Trophoblast cell (in vitro differentiated cells and primary cell): Measurements from ENCODE around the gene RTF2.

Experiments used
- DNase-seq, 2 donors: peaks; one replicate each; pipeline ENCODE4 v3.0.0-alpha.2; 2016
- H2AFZ ChIP-seq: 2 replicates; pipeline ENCODE4 v1.6.1; 2013; ENCODE audit warnings: low read length, moderate library complexity, mild to moderate bottlenecking; ENCODE audit not compliant: insufficient read depth, poor library complexity
- H2AK5ac ChIP-seq: 2 replicates; pipeline ENCODE4 v1.6.1; 2013; ENCODE audit warnings: mild to moderate bottlenecking, low read length
- H2BK120ac ChIP-seq: 2 replicates; pipeline ENCODE4 v1.6.1; 2013; ENCODE audit warnings: low read length, mild to moderate bottlenecking, moderate library complexity; ENCODE audit not compliant: insufficient read depth, poor library complexity
- H2BK12ac ChIP-seq: 2 replicates; pipeline ENCODE4 v1.6.1; 2013; ENCODE audit warnings: mild to moderate bottlenecking, low read length, moderate library complexity
- H2BK5ac ChIP-seq: 2 replicates; pipeline ENCODE4 v1.6.1; 2013; ENCODE audit warnings: low read length, low read depth, moderate library complexity, mild to moderate bottlenecking; ENCODE audit not compliant: poor library complexity
- H3K14ac ChIP-seq: 2 replicates; pipeline ENCODE4 v1.6.1; 2013; ENCODE audit warnings: mild to moderate bottlenecking, low read length
- H3K18ac ChIP-seq: 2 replicates; pipeline ENCODE4 v1.6.1; 2013; ENCODE audit warnings: mild to moderate bottlenecking, low read length
- H3K23ac ChIP-seq: 2 replicates; pipeline ENCODE4 v1.6.1; 2013; ENCODE audit warnings: low read length
- H3K27ac ChIP-seq: 2 replicates; pipeline ENCODE4 v1.5.1; 2013; ENCODE audit warnings: low read depth, mild to moderate bottlenecking, inconsistent platforms, low read length, moderate library complexity
- H3K27me3 ChIP-seq: 2 replicates; pipeline ENCODE4 v1.6.1; 2013; ENCODE audit warnings: inconsistent platforms, mild to moderate bottlenecking, low read length, moderate library complexity; ENCODE audit not compliant: insufficient read depth
- H3K36me3 ChIP-seq, 2 experiments: 1 replicate in 1 of 2; 2 replicates in 1 of 2; pipeline ENCODE4 v1.6.1; 2013; ENCODE audit warnings: low read length in 2 of 2, mild to moderate bottlenecking in 2 of 2, moderate library complexity in 1 of 2; ENCODE audit not compliant: insufficient read depth in 2 of 2, control insufficient read depth in 1 of 2
- H3K4ac ChIP-seq: 2 replicates; pipeline ENCODE4 v1.6.1; 2013; ENCODE audit warnings: low read depth, mild to moderate bottlenecking, low read length, moderate library complexity
- H3K4me1 ChIP-seq, 2 experiments: 1 replicate in 1 of 2; 2 replicates in 1 of 2; pipeline ENCODE4 v1.6.1; 2013; ENCODE audit warnings: low read length in 2 of 2, mild to moderate bottlenecking in 2 of 2, moderate library complexity in 1 of 2; ENCODE audit not compliant: insufficient read depth in 2 of 2, control insufficient read depth in 1 of 2
- H3K4me2 ChIP-seq: 2 replicates; pipeline ENCODE4 v1.6.1; 2013; ENCODE audit warnings: inconsistent platforms, mild to moderate bottlenecking, low read length, moderate library complexity
- H3K4me3 ChIP-seq: 2 replicates; pipeline ENCODE4 v1.5.1; 2013; ENCODE audit warnings: mild to moderate bottlenecking, low read depth, low read length, inconsistent platforms
- H3K79me1 ChIP-seq: one replicate; pipeline ENCODE4 v1.6.1; 2013; ENCODE audit warnings: low read length
- H3K79me2 ChIP-seq: 2 replicates; pipeline ENCODE4 v1.6.1; 2013; ENCODE audit warnings: low read length, mild to moderate bottlenecking; ENCODE audit not compliant: control insufficient read depth, insufficient read depth, poor library complexity
- H3K9ac ChIP-seq: 2 replicates; pipeline ENCODE4 v1.6.1; 2013; ENCODE audit warnings: mild to moderate bottlenecking, low read length
- H3K9me3 ChIP-seq: 2 replicates; pipeline ENCODE4 v1.6.1; 2013; ENCODE audit warnings: low read depth, mild to moderate bottlenecking, control low read depth, inconsistent platforms, low read length; ENCODE audit not compliant: insufficient read depth
- H4K12ac ChIP-seq: 2 replicates; pipeline ENCODE4 v1.6.1; 2013; ENCODE audit warnings: low read depth, mild to moderate bottlenecking, low read length, moderate library complexity
- H4K8ac ChIP-seq: 2 replicates; pipeline ENCODE4 v1.6.1; 2013; ENCODE audit warnings: low read depth, mild to moderate bottlenecking, low read length, moderate library complexity
- H4K91ac ChIP-seq: one replicate; pipeline ENCODE4 v1.6.1; 2013; ENCODE audit warnings: low read depth, mild to moderate bottlenecking, low read length, moderate library complexity
- WGBS: extraction: QIAGEN DNeasy Blood & Tissue Kit; methylation state at CpG from one replicate; pipeline ENCODE4 v1.1.7; 2013; ENCODE audit warnings: missing lambda C conversion rate; ENCODE audit not compliant: insufficient read length, insufficient coverage; ENCODE audit errors: extremely low coverage; 5-methylcytosine and 5-hydroxymethylcytosine counted together

RTF2 gene

GRCh38 chr20:56513161-56514150 lies 45.0 kb downstream of the RTF2 start:
- Histone ChIP-seq H3K4me3 (no peak overlapping the region), H3K36me3 (peaks cover 23 to 26% of the 10 kb centered on the region in 2 experiments), H3K79me2 (no peaks in the 10 kb centered on the region), H3K9me3 (no peaks in the 10 kb centered on the region), H3K18ac (peak overlapping the region; percentile 13), H4K12ac (no peak overlapping the region), H3K79me1 (peaks cover 4% of the 10 kb centered on the region), H2AFZ (no peak overlapping the region), H2BK5ac (no peak overlapping the region), H2BK120ac (no peak overlapping the region), H3K9ac (no peak overlapping the region), H2BK12ac (no peak overlapping the region), H3K27ac (peak overlapping the region; percentile 48), H3K4me1 (peaks cover 14 to 16% of the 10 kb centered on the region in 2 experiments), H2AK5ac (no peak overlapping the region), H4K8ac (no peak overlapping the region), H3K27me3 (no peaks in the 10 kb centered on the region), H3K4ac (no peak overlapping the region), H3K23ac (no peak overlapping the region), H3K4me2 (no peak overlapping the region), H3K14ac (no peak overlapping the region), H4K91ac (peak overlapping the region; percentile 49)
- DNase-seq: no peak
- WGBS: no CpG with 5 or more reads among the region's 22 CpGs

DNA sequence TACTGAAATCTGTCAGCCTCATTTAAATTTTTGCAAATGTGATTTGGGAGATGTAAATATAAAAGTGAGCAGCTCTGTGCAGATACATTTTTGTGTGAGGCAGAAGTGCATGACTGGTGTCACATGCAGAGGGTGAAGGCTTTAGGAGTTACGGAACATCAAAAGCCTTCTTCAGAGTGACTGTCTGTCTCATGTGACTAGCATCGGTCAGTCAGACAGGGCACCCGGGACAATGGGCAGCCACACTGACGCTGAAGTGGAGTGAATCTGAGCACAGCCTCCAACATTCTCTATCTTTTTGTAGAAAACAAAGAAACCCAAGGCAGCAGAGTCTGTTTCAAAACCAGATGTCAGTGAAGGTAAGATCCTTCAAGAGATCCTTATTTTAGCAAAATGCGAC lies 48.2 kb downstream of the RTF2 start:
- H3K27ac ChIP-seq: no peak overlapping the region
- H3K4me3 ChIP-seq: no peak overlapping the region
- H3K4me1 ChIP-seq: peaks cover 14 to 16% of the 10 kb centered on the region in 2 experiments
- H2BK12ac ChIP-seq: no peak overlapping the region
- WGBS: no CpG with 5 or more reads among the region's 5 CpGs
- H3K27me3 ChIP-seq: no peaks in the 10 kb centered on the region
- no peak for DNase-seq
- no peak overlapping the region for H2AK5ac ChIP-seq
- H2BK5ac ChIP-seq: no peak overlapping the region
- no peak overlapping the region for H3K18ac ChIP-seq
- H3K79me1 ChIP-seq: peaks cover 4% of the 10 kb centered on the region
- H4K91ac ChIP-seq: no peak overlapping the region
- H3K23ac ChIP-seq: no peak overlapping the region
- no peak overlapping the region for H4K8ac ChIP-seq
- H3K14ac ChIP-seq: no peak overlapping the region
- H3K4me2 ChIP-seq: no peak overlapping the region
- no peak overlapping the region for H2BK120ac ChIP-seq
- H3K9ac ChIP-seq: no peak overlapping the region
- H4K12ac ChIP-seq: no peak overlapping the region
- H2AFZ ChIP-seq: no peak overlapping the region
- H3K79me2 ChIP-seq: no peaks in the 10 kb centered on the region
- H3K9me3 ChIP-seq: peaks cover 6% of the 10 kb centered on the region
- no peak overlapping the region for H3K4ac ChIP-seq
- H3K36me3 ChIP-seq: peaks cover 40 to 43% of the 10 kb centered on the region in 2 experiments

- Histone ChIP-seq H3K4me3 (no peak overlapping the region), H4K8ac (no peak overlapping the region), H3K27ac (no peak overlapping the region), H3K23ac (no peak overlapping the region), H3K9me3 (peaks cover 8% of the 10 kb centered on the region), H2BK5ac (no peak overlapping the region), H2BK120ac (no peak overlapping the region), H3K4ac (no peak overlapping the region), H3K9ac (no peak overlapping the region), H3K79me2 (no peaks in the 10 kb centered on the region), H3K18ac (no peak overlapping the region), H2AK5ac (no peak overlapping the region), H2BK12ac (no peak overlapping the region), H3K4me1 (peaks cover 14 to 15% of the 10 kb centered on the region in 2 experiments), H3K27me3 (no peaks in the 10 kb centered on the region), H2AFZ (no peak overlapping the region), H4K91ac (no peak overlapping the region), H3K4me2 (no peak overlapping the region), H3K14ac (no peak overlapping the region), H3K79me1 (peaks cover 4% of the 10 kb centered on the region), H4K12ac (no peak overlapping the region), H3K36me3 (peaks cover 40 to 43% of the 10 kb centered on the region in 2 experiments)
- WGBS: no CpG with 5 or more reads among the region's 7 CpGs
- DNase-seq: no peak
These were observed 48.8 kb downstream of the RTF2 start for GRCh38 chr20:56517211-56517610.

DNA sequence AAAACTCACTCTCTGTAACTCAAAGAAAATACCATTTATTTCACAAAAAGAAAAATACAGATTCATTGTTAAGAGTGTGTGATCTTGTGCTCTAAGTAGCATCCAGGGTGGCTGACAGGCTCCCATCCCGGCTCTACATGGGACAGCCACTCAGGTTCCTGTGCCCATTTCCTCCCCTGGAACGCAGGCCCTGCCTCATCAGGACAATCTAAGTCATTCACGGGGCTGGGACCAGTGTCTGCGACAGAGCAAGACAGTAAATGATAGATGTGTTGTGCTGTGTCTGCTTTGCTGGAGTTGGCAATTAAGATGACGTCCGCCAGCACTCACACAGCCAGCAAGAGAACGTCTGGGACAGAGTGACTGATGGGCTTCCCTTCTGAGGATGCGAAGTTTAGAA lies 49.2 kb downstream of the RTF2 start:
- peaks cover 11% of the 10 kb centered on the region in 2 experiments for H3K4me1 ChIP-seq
- no peak overlapping the region for H3K14ac ChIP-seq
- no peak overlapping the region for H3K18ac ChIP-seq
- no peak overlapping the region for H3K9ac ChIP-seq
- no peak overlapping the region for H3K27ac ChIP-seq
- no peak overlapping the region for H4K12ac ChIP-seq
- peaks cover 9% of the 10 kb centered on the region for H3K9me3 ChIP-seq
- DNase-seq: no peak
- H3K4me2 ChIP-seq: no peak overlapping the region
- no peak overlapping the region for H2AFZ ChIP-seq
- no peak overlapping the region for H4K8ac ChIP-seq
- H3K27me3 ChIP-seq: no peaks in the 10 kb centered on the region
- no peak overlapping the region for H2BK5ac ChIP-seq
- no peak overlapping the region for H3K4ac ChIP-seq
- H3K79me1 ChIP-seq: peaks cover 4% of the 10 kb centered on the region
- no peak overlapping the region for H3K23ac ChIP-seq
- H3K36me3 ChIP-seq: peaks cover 40 to 43% of the 10 kb centered on the region in 2 experiments
- no peak overlapping the region for H4K91ac ChIP-seq
- WGBS: no CpG with 5 or more reads among the region's 8 CpGs
- H3K79me2 ChIP-seq: no peaks in the 10 kb centered on the region
- no peak overlapping the region for H2AK5ac ChIP-seq
- no peak overlapping the region for H2BK120ac ChIP-seq
- no peak overlapping the region for H2BK12ac ChIP-seq
- no peak overlapping the region for H3K4me3 ChIP-seq
